GM18861 (cell line): Measurements from ENCODE around the gene OR6A2.
A peak's percentile ranks its signal among the peaks of the same experiment; 100 is the strongest.

Source experiments
- ATAC-seq: cut with Tn5 transposase; IDR thresholded peaks from one replicate; pipeline ENCODE4 v1.9.1; 2021; ENCODE audit not compliant: unreplicated experiment

The OR6A2 gene

DNA sequence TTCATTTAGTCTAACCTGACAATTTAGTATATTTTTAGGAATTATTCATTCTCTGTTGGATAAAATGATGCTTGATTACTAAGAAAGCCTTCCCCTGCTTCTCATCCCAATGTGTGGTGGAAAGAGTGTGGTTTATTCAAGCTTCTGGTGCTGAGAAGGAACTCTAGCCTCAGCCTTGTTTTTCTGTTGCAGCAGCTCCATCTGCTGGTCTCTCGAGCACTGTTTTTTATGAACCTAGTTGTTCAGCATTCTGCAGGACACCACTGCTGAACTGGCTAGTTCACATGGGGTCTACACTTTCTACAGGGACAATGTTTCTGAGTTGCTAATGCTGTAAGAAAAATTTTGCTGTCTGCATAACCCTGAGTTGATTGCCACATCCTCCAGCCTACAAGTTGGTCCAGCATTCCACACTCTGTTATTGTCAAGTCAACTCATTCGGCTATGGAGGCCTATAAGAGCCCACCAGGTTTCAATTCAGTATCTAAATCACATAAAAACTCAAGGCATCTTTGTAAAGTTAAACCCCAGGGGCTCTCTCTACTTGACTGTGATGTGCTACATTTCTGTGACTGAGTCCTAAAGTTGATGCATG lies 42.0 kb downstream of the OR6A2 start:
- ATAC-seq, result no peak

- no peak for ATAC-seq
Observed at GRCh38 chr11:6755953-6756347, 43.5 kb downstream of the OR6A2 start.

GRCh38 chr11:6755303-6755952 lies 44.1 kb downstream of the OR6A2 start:
- ATAC-seq, result no peak

GRCh38 chr11:6747097-6747668 lies 52.3 kb downstream of the OR6A2 start:
- ATAC-seq, result no peak

DNA sequence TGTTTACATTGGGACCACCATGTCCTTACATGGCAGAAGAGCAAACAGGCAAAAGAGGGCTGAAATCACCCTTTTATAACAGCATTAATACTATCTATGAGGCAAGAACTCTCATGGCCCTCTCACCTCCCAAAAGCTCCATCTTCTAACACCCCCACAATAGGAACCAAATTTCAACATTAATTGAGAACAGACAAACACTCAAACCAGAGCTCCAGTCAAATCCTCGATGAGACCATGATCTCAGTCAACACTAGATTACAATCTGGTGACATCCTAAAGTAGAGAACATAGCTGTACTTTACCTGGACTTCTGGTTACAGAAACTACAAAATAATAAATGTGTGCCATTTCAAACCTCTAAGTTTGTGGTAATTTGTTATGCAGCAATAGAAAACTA lies 52.9 kb downstream of the OR6A2 start:
- ATAC-seq, result no peak

DNA sequence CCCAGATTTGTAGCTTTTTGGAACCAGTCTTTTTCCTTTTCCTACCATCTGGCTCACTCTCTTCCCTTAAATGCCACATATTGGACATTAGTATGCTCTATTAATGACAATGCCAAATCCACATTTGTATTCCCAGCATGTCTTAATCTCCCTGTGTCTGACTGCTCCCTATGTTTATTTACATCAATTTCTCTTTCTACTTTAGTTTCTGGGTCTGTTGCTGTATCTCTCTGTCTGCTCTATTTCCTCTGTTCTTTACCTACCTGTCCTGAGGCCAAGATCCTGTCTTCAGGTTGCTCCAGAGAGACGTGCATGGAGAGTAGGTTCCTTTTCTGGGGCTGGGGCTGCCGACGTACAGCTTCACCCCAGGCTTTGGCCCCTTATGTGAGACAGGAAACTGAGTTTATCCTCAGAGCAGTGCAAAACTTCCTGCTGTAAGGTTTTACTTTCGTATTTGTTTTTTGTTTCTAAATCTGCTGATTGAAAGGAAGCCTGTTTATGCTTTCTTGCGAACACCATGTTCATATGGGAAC lies 53.3 kb downstream of the OR6A2 start:
- ATAC-seq, result peak; percentile 87

DNA sequence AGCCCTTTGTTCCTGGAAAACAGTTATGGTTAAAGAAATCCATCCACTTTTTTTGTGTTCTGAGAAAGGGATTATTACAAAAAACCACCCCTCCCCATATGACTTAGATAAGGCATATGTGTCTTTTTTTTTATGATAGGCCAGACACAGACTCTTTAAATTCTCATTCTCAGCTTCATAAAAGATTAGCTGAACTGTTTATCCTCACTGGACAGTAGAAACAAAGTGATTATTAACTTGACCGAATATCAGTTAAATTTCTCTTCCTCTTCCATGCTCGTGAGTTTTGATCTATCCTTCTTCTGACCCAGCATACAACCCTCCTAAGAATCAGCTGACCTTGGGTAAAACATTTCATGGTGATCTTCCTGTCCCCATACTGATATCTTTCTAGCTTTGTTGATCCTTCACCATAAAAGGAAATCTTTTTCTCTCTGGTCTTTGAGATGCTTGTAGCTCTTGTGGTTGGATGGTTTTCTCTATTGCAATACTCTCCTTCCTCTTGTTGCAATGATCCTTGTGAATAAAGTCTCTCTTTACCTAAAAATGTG lies 53.9 kb downstream of the OR6A2 start:
- ATAC-seq, result peak; percentile 75

DNA sequence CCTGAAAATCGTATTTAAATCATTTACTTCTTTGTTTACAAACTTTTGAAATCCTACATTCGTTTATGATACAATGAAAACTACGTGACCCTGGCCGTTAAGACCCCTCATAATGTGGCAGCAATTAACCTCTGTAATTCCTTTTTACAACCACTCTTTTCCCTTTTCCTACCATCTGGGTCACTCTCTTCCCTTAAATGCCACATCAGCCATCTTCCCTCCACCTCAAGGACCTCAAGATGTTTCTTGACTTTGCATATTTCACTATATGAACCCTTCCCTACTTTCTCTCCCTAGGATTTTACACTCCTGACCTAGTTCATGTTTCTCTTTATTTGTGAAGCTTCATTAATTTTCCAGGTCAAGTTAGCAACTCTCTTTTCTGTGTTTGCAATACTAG lies 54.5 kb downstream of the OR6A2 start:
- ATAC-seq, result no peak

GRCh38 chr11:6742260-6742659 lies 57.2 kb downstream of the OR6A2 start:
- ATAC-seq, result no peak
